ENCODE measurements around the gene GNAT1.

GNAT1 gene

GRCh38 chr3:50163572-50164455 lies 27.6 kb upstream of the GNAT1 start:
- peak; percentile 95 for DNase-seq

DNA sequence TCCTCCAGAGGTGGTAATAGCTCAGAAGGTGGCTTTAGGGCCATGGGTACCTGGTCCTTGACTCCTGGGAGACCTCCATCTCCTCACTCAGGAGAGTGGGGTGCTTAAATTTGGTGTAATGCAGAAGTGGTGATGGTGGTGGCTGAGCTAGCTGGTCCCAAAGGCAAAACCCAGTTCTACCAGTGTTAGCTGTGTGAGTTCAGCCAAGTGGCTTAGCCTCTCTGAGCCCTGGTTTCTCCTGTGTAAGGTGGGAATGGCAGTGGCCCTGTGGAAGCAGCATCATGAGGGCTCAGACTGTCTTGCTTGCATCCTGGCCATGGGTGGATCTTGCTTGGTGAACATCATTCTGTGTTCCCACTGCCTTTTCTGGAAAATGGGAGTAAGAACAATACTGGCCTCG lies 26.9 kb upstream of the GNAT1 start:
- DNase-seq = no peak

DNA sequence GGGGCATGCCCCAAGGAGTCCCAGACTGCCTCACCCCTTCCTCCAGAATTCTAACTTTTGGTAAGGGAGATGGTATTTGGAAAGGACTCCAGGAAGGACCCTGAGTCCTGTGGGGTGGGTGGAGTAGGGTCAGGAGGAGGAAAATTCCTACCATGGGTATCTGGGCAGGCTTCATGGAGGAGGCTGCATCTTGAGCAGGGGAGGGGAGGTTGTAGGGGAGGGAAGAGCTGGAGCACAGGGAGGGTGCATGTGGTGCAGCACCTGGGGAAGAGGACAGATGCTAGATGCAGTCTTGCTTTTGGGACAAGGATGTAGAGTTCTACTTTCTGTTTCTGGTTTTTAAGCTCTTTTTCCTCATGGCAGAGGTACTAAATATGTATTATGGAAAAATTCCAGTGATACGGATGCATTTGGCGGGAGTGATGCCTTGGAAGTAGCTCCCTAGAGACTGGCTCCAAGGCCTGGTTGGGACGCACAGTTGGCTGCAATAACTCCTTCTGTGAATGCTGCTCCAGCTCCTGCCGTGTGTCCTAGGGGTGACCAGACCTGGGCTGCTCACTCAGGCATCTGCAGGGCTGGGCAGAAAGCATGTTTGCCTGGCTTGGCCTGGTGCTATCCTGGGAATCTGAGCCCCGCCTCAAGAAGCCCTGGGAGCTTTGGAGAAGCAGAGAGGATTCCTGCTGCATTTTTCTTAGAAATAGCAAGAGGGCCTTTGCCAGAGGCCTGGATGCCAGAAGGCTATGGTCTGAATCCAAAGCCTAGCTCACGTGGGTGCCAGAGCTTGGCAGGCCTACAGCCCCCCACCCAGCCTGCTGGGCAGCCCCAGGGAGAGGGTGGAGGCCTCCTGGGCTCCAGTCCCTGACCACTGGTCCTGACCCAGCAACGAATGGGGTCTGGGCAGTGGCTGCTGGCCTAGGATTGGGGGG lies 26.2 kb upstream of the GNAT1 start:
- peak; percentile 70 for DNase-seq

DNA sequence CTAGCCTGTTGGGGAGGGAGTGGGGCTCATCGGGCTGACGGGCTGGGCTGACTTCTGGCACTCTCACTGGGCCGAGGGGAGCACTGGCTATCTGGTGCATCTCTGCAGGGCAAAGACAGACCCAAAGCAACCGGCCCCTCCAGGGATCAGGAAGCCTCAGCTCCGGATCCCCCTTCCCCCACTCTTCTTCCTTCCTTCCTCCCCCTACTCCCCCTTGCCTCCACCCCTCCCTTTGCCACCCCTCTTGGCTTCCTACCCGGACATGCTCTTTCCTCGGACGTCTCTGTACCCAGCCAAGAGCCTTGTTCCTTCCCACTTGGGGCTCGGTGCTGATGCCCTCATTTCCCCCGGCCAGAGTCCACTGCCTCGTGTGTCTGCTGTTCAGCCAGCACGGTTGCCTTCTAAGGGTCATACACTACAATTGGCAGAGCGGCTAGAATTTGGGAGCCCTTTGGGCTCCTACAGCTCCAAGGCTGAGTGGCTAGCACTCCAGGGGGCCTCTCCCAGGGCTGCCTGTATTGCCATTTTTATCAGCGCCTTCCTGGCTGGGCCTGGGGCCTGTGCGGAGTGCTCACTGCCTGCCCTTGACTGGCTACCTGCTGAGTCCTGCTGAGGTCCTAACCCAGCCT lies 25.4 kb upstream of the GNAT1 start:
- no peak for DNase-seq

GRCh38 chr3:50166620-50167019 lies 24.8 kb upstream of the GNAT1 start:
- peak; percentile 73 for DNase-seq

DNA sequence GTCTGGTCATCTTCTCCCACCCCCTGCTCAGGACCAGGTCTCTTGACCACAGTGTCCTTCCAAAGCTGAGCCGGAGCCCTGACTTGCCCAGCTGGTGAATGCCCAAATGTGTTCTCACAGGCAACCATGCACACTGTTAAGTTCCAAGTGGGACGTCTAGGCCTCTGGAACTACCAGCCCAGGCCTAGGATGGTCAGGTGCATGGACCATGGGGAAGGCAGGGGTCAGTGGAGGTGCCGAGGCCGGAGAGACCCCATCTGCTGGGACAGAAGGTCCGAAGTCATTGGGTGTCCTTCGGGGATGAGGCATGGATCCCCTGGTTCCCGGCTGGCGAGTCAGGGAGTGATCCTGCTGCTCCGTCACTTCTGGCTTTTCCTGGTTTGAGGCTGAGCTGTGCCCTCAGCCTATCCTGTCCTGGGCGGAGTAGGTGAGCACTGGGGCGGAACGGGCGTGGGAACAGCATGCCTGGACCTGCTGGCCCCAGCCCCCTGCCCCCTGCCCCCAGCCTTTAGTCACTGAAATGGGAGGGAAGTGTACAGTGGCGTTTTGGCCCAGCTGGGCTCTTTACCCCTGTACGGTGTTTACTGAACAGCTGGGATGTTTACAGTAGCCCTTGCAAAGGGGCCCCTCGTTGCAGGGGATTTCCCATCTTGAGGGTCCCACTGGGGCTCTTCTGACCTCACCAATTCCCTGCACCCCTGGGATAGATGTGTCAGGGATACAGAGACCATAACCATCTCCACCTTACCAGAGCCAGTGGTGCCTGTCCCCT lies 24.2 kb upstream of the GNAT1 start:
- peak; percentile 27 for DNase-seq

GRCh38 chr3:50167841-50168209 lies 23.6 kb upstream of the GNAT1 start:
- DNase-seq = no peak

- DNase-seq = no peak
These were observed 23.0 kb upstream of the GNAT1 start for GRCh38 chr3:50168388-50168787.

GRCh38 chr3:50168791-50169190 lies 22.6 kb upstream of the GNAT1 start:
- no peak for DNase-seq

DNA sequence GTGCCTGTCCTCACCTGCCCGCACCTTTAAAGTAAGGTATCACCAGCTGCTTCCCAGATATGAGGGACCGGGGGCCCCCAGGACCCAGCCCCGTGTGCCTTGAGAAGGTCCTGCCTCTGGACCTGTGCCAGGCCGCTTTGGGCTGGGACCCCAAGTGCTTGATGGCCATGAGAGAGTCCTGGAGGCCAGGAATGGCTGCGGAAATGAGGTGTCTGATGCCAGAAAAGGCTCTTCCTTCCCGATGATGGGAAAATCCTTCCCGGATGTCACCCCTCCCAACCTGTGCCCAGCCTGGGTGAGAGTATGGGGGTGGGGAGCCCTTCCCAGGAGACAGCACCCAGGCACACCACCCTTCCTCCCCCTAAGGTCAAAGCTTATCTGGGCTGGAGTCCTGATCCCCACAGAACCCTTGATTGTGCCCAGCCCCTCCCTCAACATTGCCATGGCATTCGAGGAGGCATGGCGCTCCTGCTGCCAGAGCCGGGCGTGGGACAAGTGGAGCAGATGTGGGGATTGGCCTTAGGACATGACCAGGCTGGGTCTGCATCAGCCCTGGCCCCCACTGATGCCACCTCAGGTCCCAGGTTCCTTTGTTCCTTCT lies 22.1 kb upstream of the GNAT1 start:
- DNase-seq = no peak

GRCh38 chr3:50169858-50170257 lies 21.6 kb upstream of the GNAT1 start:
- no peak for DNase-seq

- DNase-seq = peak; percentile 61
These were observed 20.7 kb upstream of the GNAT1 start for GRCh38 chr3:50170689-50171088.

DNA sequence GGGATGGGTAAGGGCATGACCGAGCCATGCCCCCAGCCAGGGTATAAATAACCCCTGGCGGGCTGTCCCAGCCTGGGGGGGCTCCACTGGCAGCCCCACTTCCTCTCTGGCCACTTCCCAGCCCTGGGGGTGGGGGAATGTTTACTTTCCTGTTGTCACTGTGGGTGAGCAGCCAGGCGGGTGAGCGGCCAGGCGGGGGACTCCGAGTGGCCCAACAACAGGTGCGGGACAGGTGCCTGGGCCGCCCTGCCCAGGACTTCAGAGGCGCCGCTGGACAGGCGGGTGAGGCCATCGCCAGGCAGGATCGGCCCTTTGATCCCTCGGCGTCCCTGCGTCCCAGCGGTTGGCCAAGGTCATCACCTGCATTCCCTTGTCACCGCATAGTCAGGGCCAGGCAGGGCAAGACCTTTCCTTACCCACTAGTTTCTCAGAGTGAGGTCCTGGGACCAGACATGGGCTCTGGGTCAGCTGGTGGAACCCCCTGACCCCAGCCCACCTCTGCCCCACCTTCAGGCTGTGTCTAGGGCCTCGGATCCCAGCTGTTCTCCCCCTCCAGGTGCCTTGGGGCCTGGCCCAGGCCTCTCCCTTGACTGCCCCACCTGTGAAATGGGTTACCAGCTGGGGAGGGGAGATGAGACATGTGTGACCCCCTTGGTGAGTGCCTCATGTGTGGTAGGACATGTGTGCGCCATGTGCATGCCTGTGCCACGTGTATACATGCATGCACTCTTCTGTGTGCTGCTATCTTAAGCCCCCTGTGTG lies 19.7 kb upstream of the GNAT1 start:
- DNase-seq = no peak

DNA sequence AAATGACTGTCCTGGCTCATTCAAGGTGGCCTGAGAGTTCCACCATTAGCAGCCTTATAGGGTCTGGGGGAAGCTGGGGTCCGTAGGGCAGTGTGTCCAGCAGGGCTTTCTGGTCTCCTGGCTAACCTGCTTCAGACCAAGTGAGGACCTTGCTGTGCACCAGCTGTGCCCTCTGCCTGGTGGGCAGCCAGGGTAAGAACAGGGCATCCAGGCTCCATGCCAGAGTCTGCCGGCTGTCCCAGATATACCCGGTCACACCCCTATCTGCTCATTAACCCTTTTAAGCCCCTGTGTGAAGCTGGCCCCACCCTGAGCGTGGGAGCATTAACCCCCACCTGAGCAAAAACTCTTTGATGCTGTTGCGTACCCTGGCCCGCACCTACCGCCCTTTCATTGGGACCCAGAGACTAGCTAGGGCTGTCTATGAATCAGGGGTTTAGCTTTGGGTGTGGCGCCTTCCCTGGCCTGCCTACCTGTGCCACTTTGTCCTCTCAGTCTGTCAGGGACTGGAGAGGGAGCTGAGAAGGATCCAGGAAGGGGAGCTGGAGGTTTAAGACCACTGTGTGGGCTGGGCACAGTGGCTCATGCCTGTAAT lies 18.7 kb upstream of the GNAT1 start:
- no peak for DNase-seq

DNA sequence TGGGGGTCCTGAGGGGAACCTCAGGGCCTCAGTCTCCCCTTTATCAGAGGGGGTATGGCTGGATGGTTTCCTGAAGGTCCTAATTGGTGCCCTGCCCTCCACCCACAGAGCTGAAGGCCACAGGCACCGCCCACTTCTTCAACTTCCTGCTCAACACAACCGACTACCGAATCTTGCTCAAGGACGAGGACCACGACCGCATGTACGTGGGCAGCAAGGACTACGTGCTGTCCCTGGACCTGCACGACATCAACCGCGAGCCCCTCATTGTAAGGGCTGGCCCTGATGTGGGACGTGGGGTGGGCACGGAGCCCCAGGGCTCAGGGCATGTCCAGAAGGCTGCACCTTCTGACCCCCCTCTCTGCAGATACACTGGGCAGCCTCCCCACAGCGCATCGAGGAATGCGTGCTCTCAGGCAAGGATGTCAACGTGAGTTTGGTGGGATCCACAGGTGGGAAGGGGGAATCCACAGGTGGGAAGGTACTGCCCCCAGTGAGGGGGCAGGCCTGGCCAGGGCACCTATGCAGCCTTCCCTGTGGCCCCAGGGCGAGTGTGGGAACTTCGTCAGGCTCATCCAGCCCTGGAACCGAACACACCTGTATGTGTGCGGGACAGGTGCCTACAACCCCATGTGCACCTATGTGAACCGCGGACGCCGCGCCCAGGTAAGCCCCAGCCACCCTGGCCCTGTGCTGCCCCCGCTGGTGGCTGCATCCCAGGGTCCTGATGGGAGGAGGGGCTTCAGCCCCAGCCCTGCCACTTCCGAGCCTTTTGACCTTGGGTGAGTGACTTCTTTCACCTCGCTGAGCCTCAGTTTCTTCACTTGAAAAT lies 17.5 kb upstream of the GNAT1 start:
- no peak for DNase-seq

- DNase-seq = no peak
These were observed 16.9 kb upstream of the GNAT1 start for GRCh38 chr3:50174517-50174895.

DNA sequence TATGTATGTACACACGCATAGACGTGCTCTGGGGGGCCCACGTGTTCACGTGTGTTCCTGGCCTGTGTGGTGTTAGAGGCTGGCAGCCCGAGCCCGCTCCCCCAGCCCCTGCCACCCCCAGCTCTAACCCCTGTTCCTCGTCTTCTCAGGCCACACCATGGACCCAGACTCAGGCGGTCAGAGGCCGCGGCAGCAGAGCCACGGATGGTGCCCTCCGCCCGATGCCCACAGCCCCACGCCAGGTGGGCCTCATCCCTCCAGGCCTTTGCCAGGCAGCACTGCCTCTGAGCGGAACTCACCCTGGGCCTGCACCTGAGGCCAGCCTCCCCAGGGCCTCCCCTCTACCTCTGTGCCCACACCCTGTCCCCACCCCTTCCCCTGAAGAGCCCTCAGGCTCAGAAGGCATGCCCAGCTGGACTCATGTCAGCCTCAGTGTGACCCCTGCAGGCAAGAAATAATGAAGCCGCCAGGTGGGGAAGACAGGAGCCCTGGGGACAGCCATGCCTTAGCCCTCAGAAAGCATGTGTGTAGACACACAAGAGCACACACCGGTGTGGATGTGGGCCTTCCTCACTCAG lies 16.4 kb upstream of the GNAT1 start:
- no peak for DNase-seq

DNA sequence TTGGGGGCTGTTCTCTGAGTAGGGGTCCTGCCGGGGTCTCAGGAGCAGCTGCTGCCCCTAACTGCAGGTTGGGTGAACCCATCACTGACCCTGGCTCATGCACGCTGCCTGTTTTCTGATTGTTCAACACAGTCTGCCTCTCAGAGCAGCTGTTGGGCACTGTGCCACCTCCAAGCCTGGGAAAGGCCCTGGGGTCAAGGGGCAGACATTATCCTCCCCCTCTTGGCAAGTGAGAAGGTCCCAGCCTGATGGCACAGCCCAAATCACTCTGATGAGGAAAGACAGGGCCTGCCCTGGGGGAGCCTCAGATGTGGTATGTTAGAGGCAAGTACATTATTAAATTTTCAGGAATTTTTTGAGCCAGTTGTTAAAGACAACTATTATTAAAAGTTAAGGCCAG lies 14.1 kb upstream of the GNAT1 start:
- no peak for DNase-seq

- DNase-seq = no peak
These were observed 11.7 kb upstream of the GNAT1 start for GRCh38 chr3:50179710-50180109.

GRCh38 chr3:50181985-50182384 lies 9.4 kb upstream of the GNAT1 start:
- no peak for DNase-seq
